CD4-positive, alpha-beta T cell treated with Interleukin-6 for 4 hours (primary cell): Measurements from ENCODE around the gene MKRN1.
A peak's percentile ranks its signal among the peaks of the same experiment; 100 is the strongest.
"Not testable (repeated sequence)": the region's sequence is repeated elsewhere in the genome, so short reads cannot be mapped to it uniquely, and the experiment has no call there.

Experiments
- DNase-seq: peaks from one replicate; pipeline ENCODE4 v3.0.0-alpha.2; 2020; ENCODE audit warnings: mixed read lengths

MKRN1 gene

GRCh38 chr7:140484479-140484878 is 5.2 kb upstream of the MKRN1 start:
- DNase-seq, result no peak

GRCh38 chr7:140479739-140480084 is 407 bp upstream of the MKRN1 start:
- no peak for DNase-seq

DNA sequence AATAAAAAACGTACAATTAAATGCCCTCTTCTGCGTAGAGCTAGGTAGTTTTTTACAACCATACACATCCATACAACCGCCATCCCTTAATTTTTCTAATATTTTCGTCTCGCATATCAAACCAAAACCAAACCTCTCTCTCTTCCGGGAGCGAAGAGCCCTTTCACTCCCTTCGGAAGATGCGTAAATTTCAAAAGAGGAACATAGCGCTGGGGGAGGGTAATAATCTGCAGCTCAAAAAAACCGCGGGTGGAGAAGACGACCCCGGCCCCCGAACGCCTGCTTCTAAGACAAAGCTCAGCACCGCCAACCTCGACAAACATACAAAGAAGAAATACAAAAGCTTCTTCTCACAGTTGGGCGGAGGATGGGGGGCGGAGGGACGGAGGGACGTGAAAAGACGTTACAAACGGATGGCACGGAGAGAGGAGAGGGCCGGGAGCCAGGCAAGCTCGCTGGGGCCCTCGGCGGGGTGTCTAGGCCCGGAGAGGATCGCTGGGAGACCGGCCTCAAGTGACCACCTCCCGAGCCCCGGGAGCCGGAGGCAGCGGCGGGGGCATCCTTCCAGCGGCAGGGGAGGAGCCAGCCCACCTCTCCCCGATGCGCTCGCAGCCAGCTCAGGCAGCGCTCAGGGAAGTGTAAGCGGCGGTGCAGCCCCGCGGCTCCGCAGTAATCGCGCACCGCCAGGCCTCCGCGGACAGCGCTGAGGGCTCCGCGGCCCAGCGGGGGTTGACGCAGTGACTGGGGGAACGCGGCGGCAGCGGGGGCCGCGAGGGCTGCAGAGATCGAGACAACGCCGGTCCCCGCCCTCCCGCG is 851 bp downstream of the MKRN1 start:
- DNase-seq, result peak; percentile 50

- no peak for DNase-seq
These were observed 2.5 kb downstream of the MKRN1 start for GRCh38 chr7:140476698-140477261.

GRCh38 chr7:140475747-140476333 is 3.5 kb downstream of the MKRN1 start:
- peak; percentile 67 for DNase-seq

GRCh38 chr7:140463111-140463510 is 16.2 kb downstream of the MKRN1 start:
- DNase-seq, result no peak

GRCh38 chr7:140458916-140459315 is 20.4 kb downstream of the MKRN1 start:
- DNase-seq, result no peak

DNA sequence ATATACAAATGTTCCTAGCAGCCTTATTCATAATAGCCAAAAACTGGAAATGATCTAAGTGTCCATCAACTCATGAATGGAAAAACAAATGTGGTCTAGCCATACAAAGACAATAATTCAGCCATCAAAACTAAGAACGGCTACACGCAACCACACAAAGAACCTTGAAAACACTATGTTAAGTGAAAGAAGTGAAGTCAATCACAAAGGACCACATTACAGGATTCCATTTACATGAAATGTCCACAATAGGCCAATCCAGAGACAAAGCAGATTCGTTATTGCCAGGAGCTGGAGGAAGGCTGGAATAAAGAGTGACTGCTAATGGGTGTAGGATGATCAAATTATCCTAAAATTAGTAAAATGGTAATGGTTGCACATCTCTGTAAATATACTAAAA is 21.1 kb downstream of the MKRN1 start:
- no peak for DNase-seq

GRCh38 chr7:140456551-140457051 is 22.7 kb downstream of the MKRN1 start:
- no peak for DNase-seq

GRCh38 chr7:140455743-140456142 is 23.6 kb downstream of the MKRN1 start:
- no peak for DNase-seq

- DNase-seq, result no peak
These were observed 24.7 kb downstream of the MKRN1 start for GRCh38 chr7:140454657-140455015.

DNA sequence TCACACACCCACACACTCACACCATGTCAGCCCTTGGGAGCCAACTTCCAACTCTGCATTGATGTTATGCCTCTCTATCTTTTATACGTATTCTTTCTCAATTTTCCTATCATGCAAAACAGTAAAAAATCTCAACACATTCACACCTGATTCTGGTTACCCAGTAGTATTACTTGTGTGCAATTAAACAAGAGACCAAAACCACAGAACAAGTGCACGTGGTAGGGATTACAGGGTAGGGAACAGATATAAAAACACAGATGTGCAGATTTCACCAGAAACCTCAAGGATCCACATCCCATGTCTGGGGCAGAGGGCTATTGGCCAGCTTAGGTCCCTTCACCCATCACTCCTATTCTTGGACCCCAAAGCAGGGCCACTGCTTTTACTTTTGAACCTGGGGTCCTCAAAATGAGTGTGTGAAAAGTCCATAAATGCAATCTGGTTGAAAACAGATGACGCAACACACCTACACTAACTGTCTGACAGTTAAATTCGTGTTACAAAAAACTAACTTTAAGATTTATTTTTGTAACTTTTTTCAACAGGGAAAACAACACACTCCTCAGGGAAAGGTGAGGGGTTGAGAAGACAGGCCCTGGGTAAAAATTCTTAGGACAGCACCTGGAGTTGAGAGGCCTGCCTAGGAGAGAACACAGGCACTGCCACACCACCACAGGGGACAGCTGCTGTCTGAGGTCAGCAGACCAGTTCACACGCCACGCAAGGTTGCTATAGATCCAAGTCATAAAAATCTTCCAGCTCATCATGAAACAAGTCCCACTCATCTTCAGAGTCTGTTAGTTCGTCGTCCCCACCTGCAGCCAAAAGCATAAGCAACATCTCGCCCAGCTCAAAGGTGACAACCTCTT is 25.3 kb downstream of the MKRN1 start:
- not testable (repeated sequence) for DNase-seq

DNA sequence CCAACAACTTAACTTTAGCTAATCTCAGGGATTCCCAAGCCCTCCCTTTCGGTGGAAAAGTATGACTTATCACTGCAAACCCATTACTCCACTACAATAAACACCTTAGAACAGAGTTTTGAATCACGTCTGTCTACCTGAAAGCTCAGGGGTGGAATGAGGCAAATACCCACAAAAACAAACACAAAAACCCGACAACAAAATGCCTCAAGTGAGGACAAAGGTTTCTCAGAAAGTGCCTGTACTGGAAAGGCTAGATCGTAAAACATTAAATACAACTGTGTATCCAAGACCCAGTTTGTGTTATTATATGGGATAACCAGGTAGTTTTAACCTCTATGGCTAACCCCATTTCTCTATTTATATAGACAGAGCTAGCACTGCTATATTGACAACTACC is 26.0 kb downstream of the MKRN1 start:
- DNase-seq, result no peak

DNA sequence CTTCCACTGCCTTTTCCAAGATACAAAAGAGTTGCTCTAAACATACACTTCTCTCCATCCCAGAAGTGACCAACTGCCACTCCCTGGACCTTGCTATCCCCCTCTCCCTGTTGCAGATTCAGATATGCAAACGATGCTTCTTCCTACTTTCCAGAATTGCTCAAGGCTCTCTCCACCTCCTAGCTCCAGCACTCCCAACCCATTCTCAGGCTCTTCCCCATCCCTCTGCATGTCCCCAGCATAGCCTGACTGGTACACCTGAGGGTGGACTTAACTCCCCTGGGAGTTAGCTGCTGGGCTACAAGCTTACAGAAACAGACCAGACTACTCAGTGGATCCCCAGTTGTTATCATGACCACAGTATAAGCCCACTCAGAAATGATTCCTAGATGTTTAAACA is 27.6 kb downstream of the MKRN1 start:
- no peak for DNase-seq

- no peak for DNase-seq
These were observed 30.4 kb downstream of the MKRN1 start for GRCh38 chr7:140448781-140449480.

DNA sequence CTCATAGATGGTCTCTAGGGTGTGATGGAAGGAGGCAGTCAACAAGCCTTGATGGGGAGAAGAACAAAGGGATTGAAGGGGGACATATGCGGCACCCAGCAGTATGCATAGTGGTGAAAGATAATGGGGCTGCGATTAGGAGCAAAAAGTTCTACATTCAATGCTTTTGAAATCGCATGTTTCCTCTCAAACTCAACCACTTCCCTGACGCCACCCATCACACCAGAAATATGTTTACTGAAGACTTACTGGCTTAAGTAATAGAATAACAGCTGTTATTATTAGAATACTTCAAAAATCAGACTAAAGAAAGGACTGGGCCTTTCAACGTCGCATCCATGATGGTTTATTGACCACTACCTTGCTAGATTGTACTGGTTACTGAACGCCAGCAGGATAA is 31.5 kb downstream of the MKRN1 start:
- DNase-seq, result no peak

GRCh38 chr7:140446467-140446866 is 32.8 kb downstream of the MKRN1 start:
- no peak for DNase-seq

DNA sequence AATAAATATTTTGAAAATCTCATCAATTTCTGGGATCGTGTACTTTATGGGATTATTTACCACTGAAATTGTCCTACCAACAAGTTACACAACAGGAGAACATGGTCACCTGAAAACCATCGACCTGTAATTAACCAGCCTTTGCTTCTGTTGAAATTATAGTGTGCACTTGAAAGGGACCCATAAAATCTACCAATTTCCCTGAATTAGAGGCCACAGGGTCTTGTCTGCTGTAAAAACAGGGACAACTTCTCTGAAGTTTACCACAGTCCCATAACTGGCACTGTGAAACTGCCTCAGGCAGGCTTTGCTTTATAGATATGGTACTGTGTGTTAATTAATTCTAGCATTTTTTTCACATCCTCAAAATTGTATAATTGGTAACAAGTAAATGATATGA is 37.8 kb downstream of the MKRN1 start:
- DNase-seq, result no peak

- DNase-seq, result no peak
These were observed 38.7 kb downstream of the MKRN1 start for GRCh38 chr7:140440593-140440992.

- no peak for DNase-seq
These were observed 39.9 kb downstream of the MKRN1 start for GRCh38 chr7:140439359-140439758.

DNA sequence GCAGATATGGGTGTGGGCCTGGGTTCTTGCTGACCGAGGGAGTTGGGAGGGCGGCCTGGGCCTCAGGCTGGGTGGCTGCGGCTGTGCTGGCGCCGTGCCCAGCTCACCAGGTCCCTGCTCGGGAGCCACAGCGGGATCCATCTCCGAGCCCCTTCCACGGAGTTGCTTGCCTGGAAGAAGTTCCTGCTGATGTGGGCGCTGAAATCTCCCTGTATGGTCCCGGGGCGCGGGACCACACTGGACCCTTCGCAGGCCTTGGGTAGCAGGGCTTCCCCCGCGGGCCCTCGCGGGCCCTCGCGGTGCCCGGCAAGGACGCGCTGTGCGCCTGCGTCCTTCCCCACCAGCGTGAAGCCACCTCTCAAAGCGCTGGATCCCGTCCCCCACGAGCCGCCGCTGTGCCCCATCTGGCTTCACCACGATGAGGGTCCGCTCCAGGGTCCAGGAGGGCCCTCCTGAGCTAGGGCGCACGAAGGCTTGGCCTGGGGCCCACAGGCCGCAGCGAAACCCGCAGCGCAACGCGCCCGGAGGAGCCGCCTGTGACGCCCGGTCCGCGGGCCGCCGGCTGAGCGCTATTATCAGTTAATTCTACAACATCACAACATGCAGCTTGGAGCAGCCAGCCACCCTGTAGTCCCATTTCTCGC is 43.9 kb downstream of the MKRN1 start:
- no peak for DNase-seq

DNA sequence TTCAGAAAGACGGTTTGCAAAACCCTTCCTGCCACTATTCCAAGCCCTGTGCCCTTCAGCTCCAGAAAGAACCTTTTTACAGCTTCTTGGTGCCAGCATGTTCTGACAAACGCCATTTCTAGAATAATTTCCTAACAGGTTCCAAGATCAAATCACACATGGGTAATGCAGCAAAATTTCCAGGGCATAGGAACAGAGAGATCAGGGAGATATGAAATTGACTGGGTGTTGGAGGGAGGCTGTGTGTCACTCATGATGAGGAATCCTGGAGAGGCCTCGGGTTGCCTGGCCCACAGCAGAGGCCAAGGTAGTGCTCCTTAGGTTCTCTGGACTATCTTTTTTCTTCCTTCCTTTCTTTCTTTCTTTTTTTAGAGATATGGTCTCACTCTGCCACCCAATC is 45.9 kb downstream of the MKRN1 start:
- DNase-seq, result no peak
